Prostate gland (tissue), 2 donors: ENCODE measurements around the gene A1CF.

Experiments
- CTCF ChIP-seq, 4 experiments: fragments of 200-600 bp in 2 of 4; fragments of 450-650 bp in 2 of 4; sonication (generic) in 2 of 4; IDR thresholded peaks; 1 replicate in 3 of 4; 2 replicates in 1 of 4; pipeline ENCODE4 v1.5.1; 2016 to 2019; ENCODE audit warnings: antibody characterized with exemption in 4 of 4, mild to moderate bottlenecking in 2 of 4, moderate library complexity in 2 of 4
- POLR2A ChIP-seq: fragments of 450-650 bp; IDR thresholded peaks from one replicate; pipeline ENCODE4 v1.6.1; 2016; ENCODE audit warnings: antibody characterized with exemption, mild to moderate bottlenecking
- POLR2AphosphoS5 ChIP-seq: sonication (generic); formaldehyde crosslinking; IDR thresholded peaks from one replicate; pipeline ENCODE4 v1.6.1; 2017; ENCODE audit warnings: antibody characterized with exemption

GRCh38 chr10:50861370-50861769, 24.1 kb downstream of the A1CF start:
- TF ChIP-seq POLR2AphosphoS5 (no peak), CTCF (IDR thresholded peaks at IDR 0.05) (no peak), POLR2A (no peak)
